Suppressor macrophage (primary cell): Measurements from ENCODE around the gene IFT57.

ENCODE experiments used
- DNase-seq, 4 experiments: peaks; one replicate each; pipeline ENCODE4 v3.0.0-alpha.2; 2020 to 2022

The IFT57 gene

GRCh38 chr3:108218811-108219210 lies 3.4 kb downstream of the IFT57 start:
- DNase-seq: no peak

GRCh38 chr3:108215871-108216270 lies 6.4 kb downstream of the IFT57 start:
- peak in 1 of 4 experiments; percentile 14 for DNase-seq

- DNase-seq: no peak
Measured at GRCh38 chr3:108209579-108209978, 12.6 kb downstream of the IFT57 start.

GRCh38 chr3:108208831-108209230 lies 13.4 kb downstream of the IFT57 start:
- no peak for DNase-seq

- DNase-seq: no peak
Measured at GRCh38 chr3:108202834-108203233, 19.4 kb downstream of the IFT57 start.

GRCh38 chr3:108202080-108202479 lies 20.1 kb downstream of the IFT57 start:
- no peak for DNase-seq

GRCh38 chr3:108201258-108201657 lies 21.0 kb downstream of the IFT57 start:
- DNase-seq: no peak

GRCh38 chr3:108200578-108200977 lies 21.6 kb downstream of the IFT57 start:
- no peak for DNase-seq

- no peak for DNase-seq
Measured at GRCh38 chr3:108200024-108200423, 22.2 kb downstream of the IFT57 start.

GRCh38 chr3:108191394-108191793 lies 30.8 kb downstream of the IFT57 start:
- DNase-seq: no peak

GRCh38 chr3:108190346-108190745 lies 31.9 kb downstream of the IFT57 start:
- DNase-seq: no peak

- DNase-seq: no peak
Measured at GRCh38 chr3:108189440-108189839, 32.8 kb downstream of the IFT57 start.

- DNase-seq: no peak
Measured at GRCh38 chr3:108185536-108185935, 36.7 kb downstream of the IFT57 start.

- no peak for DNase-seq
Measured at GRCh38 chr3:108184824-108185223, 37.4 kb downstream of the IFT57 start.

GRCh38 chr3:108183971-108184370 lies 38.3 kb downstream of the IFT57 start:
- no peak for DNase-seq

GRCh38 chr3:108183181-108183580 lies 39.0 kb downstream of the IFT57 start:
- peak; percentile 5 to 19 (median 11) for DNase-seq

- no peak for DNase-seq
Measured at GRCh38 chr3:108182339-108182738, 39.9 kb downstream of the IFT57 start.

GRCh38 chr3:108181172-108181571 lies 41.1 kb downstream of the IFT57 start:
- DNase-seq: peak in 1 of 4 experiments; percentile 10

- DNase-seq: no peak
Measured at GRCh38 chr3:108180194-108180593, 42.0 kb downstream of the IFT57 start.

GRCh38 chr3:108178676-108179075 lies 43.5 kb downstream of the IFT57 start:
- no peak for DNase-seq

GRCh38 chr3:108177536-108177935 lies 44.7 kb downstream of the IFT57 start:
- DNase-seq: peak in 2 of 4 experiments; percentile 21 to 25

GRCh38 chr3:108175352-108175751 lies 46.9 kb downstream of the IFT57 start:
- no peak for DNase-seq

GRCh38 chr3:108171106-108171505 lies 51.1 kb downstream of the IFT57 start:
- DNase-seq: no peak

- no peak for DNase-seq
Measured at GRCh38 chr3:108164391-108164790, 57.8 kb downstream of the IFT57 start.

GRCh38 chr3:108159865-108160264 lies 62.4 kb downstream of the IFT57 start:
- DNase-seq: no peak

- DNase-seq: no peak
Measured at GRCh38 chr3:108159105-108159504, 63.1 kb downstream of the IFT57 start.
